B cell (primary cell): ENCODE results near the gene USP14. TPM values are rescaled to one million over a fixed set of nuclear protein-coding genes. Genes with fewer than 3 reads are reported as not detected.

Experiments used
- ATAC-seq: fragments of 200-7000 bp; cut with Tn5 transposase; one replicate; pipeline ENCODE4 v1.10.0; 2021; ENCODE audit warnings: low read depth, mild to moderate bottlenecking, moderate number of reproducible peaks, moderate library complexity
- CTCF ChIA-PET: fragments of 350-600 bp; sonication (Branson Sonifier 250); formaldehyde crosslinking; loops from one replicate; lab custom pipeline; 2021; ENCODE audit warnings: antibody characterized with exemption, inconsistent platforms; lab: Charles Lee
- POLR2A ChIA-PET: fragments of 350-600 bp; sonication (Branson Sonifier 250); formaldehyde crosslinking; loops from one replicate; lab custom pipeline; 2021; ENCODE audit warnings: antibody characterized with exemption; lab: Charles Lee
- DNase-seq: peaks from one replicate; pipeline ENCODE4 v3.0.0; 2013
- H2AFZ ChIP-seq: 2 replicates; pipeline ENCODE4 v1.6.1; 2012; ENCODE audit warnings: mild to moderate bottlenecking, low read depth, low read length; ENCODE audit not compliant: insufficient read depth, poor library complexity, severe bottlenecking
- H3K27ac ChIP-seq, 2 donors: 1 replicate in 1 of 2; 2 replicates in 1 of 2; pipeline ENCODE4 v1.5.1; 2012 to 2013; ENCODE audit warnings: low read length in 2 of 2, mild to moderate bottlenecking in 2 of 2, moderate library complexity in 1 of 2
- H3K27me3 ChIP-seq, 4 experiments: fragments of 200-600 bp in 1 of 4; sonication (generic) in 1 of 4; replicated peaks in 1 of 4; 1 replicate in 2 of 4; 2 replicates in 2 of 4; pipeline versions ENCODE4 v1.6.1 to v1.7.0; 2013 to 2016; ENCODE audit warnings: low read length in 3 of 4, mild to moderate bottlenecking in 2 of 4, mixed read lengths in 1 of 4, moderate library complexity in 1 of 4; ENCODE audit not compliant: insufficient read depth in 4 of 4, control insufficient read depth in 3 of 4; ENCODE audit errors: control extremely low read depth in 1 of 4
- H3K36me3 ChIP-seq, 2 experiments: replicated peaks in 1 of 2; 1 replicate in 1 of 2; 2 replicates in 1 of 2; pipeline versions ENCODE4 v1.6.1 to v1.7.1; 2013; ENCODE audit warnings: low read length in 1 of 2; ENCODE audit not compliant: insufficient read depth in 2 of 2, control insufficient read depth in 1 of 2; ENCODE audit errors: control extremely low read depth in 1 of 2, extremely low read depth in 1 of 2
- H3K4me1 ChIP-seq, 2 donors: fragments of 200-600 bp in 1 of 2; sonication (generic) in 1 of 2; 1 replicate in 1 of 2; 2 replicates in 1 of 2; pipeline versions ENCODE4 v1.5.1 to v1.6.1; 2013 to 2017; ENCODE audit warnings: low read length in 2 of 2; ENCODE audit not compliant: control insufficient read depth in 2 of 2, insufficient read depth in 2 of 2
- H3K4me2 ChIP-seq: replicated peaks from 2 replicates; pipeline ENCODE3; 2012; ENCODE audit warnings: mild to moderate bottlenecking, low read depth, low read length; ENCODE audit not compliant: poor library complexity, severe bottlenecking
- H3K4me3 ChIP-seq, 5 experiments: fragments of 200-600 bp in 1 of 5; sonication (generic) in 1 of 5; 1 replicate in 3 of 5; 2 replicates in 2 of 5; pipeline versions ENCODE4 v1.5.1 to v1.7.0; 2011 to 2016; ENCODE audit warnings: low read length in 4 of 5, mild to moderate bottlenecking in 4 of 5, low read depth in 2 of 5, control low read depth in 1 of 5, moderate library complexity in 1 of 5; ENCODE audit not compliant: insufficient read depth in 1 of 5; ENCODE audit errors: control extremely low read depth in 1 of 5, extremely low read depth in 1 of 5
- H3K79me2 ChIP-seq: fragments of 200-600 bp; sonication (generic); one replicate; pipeline ENCODE4 v1.6.0; 2016; ENCODE audit warnings: low read length; ENCODE audit not compliant: control insufficient read depth, insufficient read depth
- H3K9ac ChIP-seq: fragments of 200-600 bp; sonication (generic); 2 replicates; pipeline ENCODE4 v1.6.1; 2017; ENCODE audit warnings: mild to moderate bottlenecking, low read length, moderate library complexity
- H3K9me3 ChIP-seq, 3 donors: one replicate each; pipeline versions ENCODE4 v1.6.1 to v1.7.1; 2013; ENCODE audit warnings: low read length in 2 of 3; ENCODE audit not compliant: control insufficient read depth in 2 of 3, insufficient read depth in 1 of 3; ENCODE audit errors: control extremely low read depth in 1 of 3
- H4K20me1 ChIP-seq: 2 replicates; pipeline ENCODE4 v1.6.0; 2012; ENCODE audit warnings: mild to moderate bottlenecking, low read length; ENCODE audit not compliant: insufficient read depth, control insufficient read depth, poor library complexity, severe bottlenecking
- H3K27ac Mint-ChIP-seq: one replicate; pipeline ENCODE4 v1.8.0; 2021; ENCODE audit warnings: mixed read lengths
- H3K27me3 Mint-ChIP-seq: one replicate; pipeline ENCODE4 v1.8.0; 2021; ENCODE audit warnings: mixed read lengths
- H3K4me1 Mint-ChIP-seq: one replicate; pipeline ENCODE4 v1.8.0; 2021; ENCODE audit warnings: mixed read lengths
- H3K4me3 Mint-ChIP-seq: one replicate; pipeline ENCODE4 v1.8.0; 2021; ENCODE audit warnings: mixed read lengths
- H3K9me3 Mint-ChIP-seq: one replicate; pipeline ENCODE4 v1.8.0; 2022; ENCODE audit warnings: mixed read lengths; ENCODE audit not compliant: insufficient read depth
- CTCF ChIP-seq: fragments of 200-600 bp; IDR thresholded peaks from one replicate; pipeline ENCODE4 v1.8.0; 2022; ENCODE audit warnings: antibody characterized with exemption, mild to moderate bottlenecking
- EZH2 ChIP-seq: IDR thresholded peaks from 2 replicates; pipeline ENCODE4 v1.6.1; 2012; ENCODE audit warnings: borderline replicate concordance, low read depth, mild to moderate bottlenecking, moderate library complexity, low read length; ENCODE audit not compliant: insufficient read depth, poor library complexity, severe bottlenecking
- WGBS: methylation state at CpG from one replicate; pipeline ENCODE4 v1.1.5; 2013; ENCODE audit warnings: missing lambda C conversion rate; ENCODE audit not compliant: insufficient coverage; 5-methylcytosine and 5-hydroxymethylcytosine counted together
- intact Hi-C: fragments of 100-400 bp; cut with micrococcal nuclease; formaldehyde crosslinking; loops from one replicate; pipeline ENCODE4 v1.10.0; 2022
- polyA plus RNA-seq: library from polyadenylated mRNA; depleted of rRNA; stranded (reverse); fragments of >200 nt; gene quantifications from 2 replicates; pipeline ENCODE4 v1.2.3, GENCODE V29; 2012
- total RNA-seq, 2 donors: library from RNA; stranded (reverse); fragments of 120-200 nt in 1 of 2; gene quantifications; 1 replicate in 1 of 2; 2 replicates in 1 of 2; pipeline versions ENCODE4 v1.2.3 to v1.2.4, GENCODE V29; 2013 to 2022

The USP14 gene
- total and polyA plus RNA-seq, 2 donors (not counting 1 experiment from before 2014, with no cell fraction given): 6.0 to 38.9 TPM

GRCh38 chr18:227374-227773, 69.0 kb downstream of the USP14 start:
- POLR2A ChIA-PET: no interaction called here

DNA sequence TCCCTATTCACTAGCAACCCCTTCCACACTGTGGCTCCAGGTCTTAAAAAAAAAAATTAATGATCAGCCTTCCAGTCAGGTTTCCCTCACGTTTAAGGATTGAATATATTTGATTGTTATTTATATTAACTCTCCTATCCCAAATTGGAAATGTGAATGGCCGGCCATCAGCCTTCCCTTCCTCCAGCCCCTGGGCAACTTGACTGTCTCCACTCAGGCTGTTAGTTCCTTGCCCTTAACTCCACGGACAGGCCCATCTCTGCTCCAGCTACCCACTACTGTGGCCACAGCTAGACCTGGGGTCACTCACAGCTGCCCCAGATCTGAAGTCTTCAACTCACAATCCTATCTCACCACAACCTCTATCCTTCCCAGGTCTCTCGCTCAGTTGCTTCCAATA, 69.5 kb downstream of the USP14 start:
- POLR2A ChIA-PET: no interaction called here

More at GRCh38 chr18:227374-227773, 69.0 kb downstream of the USP14 start:
- DNase-seq (no peak), ATAC-seq (no peak)
- H3K4me1 Mint-ChIP-seq: no peaks in the 10 kb centered on the region
- no peak for TF ChIP-seq CTCF
- TF ChIP-seq EZH2: no peak
- peaks cover 3 to 37% of the 10 kb centered on the region in 2 experiments for H3K36me3 ChIP-seq
- intact Hi-C loops: no loop called here
- H3K27me3 ChIP-seq: no peaks in the 10 kb centered on the region
- H3K27ac ChIP-seq: no peak overlapping the region
- H3K9me3 ChIP-seq: no peaks in the 10 kb centered on the region
- H4K20me1 ChIP-seq: no peaks in the 10 kb centered on the region
- H2AFZ ChIP-seq: no peak overlapping the region
- no peak overlapping the region for H3K9ac ChIP-seq
- H3K4me1 ChIP-seq: no peaks in the 10 kb centered on the region
- 100% methylated on average over 1 of the region's 6 CpGs for WGBS
- H3K4me3 Mint-ChIP-seq: no peak overlapping the region
- no peaks in the 10 kb centered on the region for H3K79me2 ChIP-seq
- CTCF ChIA-PET: no interaction called here
- no peak overlapping the region for H3K27ac Mint-ChIP-seq
- no peak overlapping the region for H3K4me3 ChIP-seq
- no peaks in the 10 kb centered on the region for H3K9me3 Mint-ChIP-seq
- no peaks in the 10 kb centered on the region for H3K27me3 Mint-ChIP-seq
- no peak overlapping the region for H3K4me2 ChIP-seq

More for the DNA sequence above, 69.5 kb downstream of the USP14 start:
- H3K9ac ChIP-seq: no peak overlapping the region
- CTCF ChIA-PET: no interaction called here
- no peak overlapping the region for H3K4me2 ChIP-seq
- no peaks in the 10 kb centered on the region for H3K4me1 Mint-ChIP-seq
- WGBS: 94% methylated on average over 2 of the region's 4 CpGs
- H3K9me3 ChIP-seq: no peaks in the 10 kb centered on the region
- no peaks in the 10 kb centered on the region for H3K9me3 Mint-ChIP-seq
- intact Hi-C loops: no loop called here
- H3K27ac ChIP-seq: no peak overlapping the region
- H3K4me3 Mint-ChIP-seq: no peak overlapping the region
- H3K4me3 ChIP-seq: no peak overlapping the region
- H3K36me3 ChIP-seq: peaks cover 3 to 33% of the 10 kb centered on the region in 2 experiments
- no peaks in the 10 kb centered on the region for H3K27me3 ChIP-seq
- H3K4me1 ChIP-seq: no peaks in the 10 kb centered on the region
- DNase-seq (no peak), ATAC-seq (no peak)
- no peak overlapping the region for H2AFZ ChIP-seq
- no peaks in the 10 kb centered on the region for H3K27me3 Mint-ChIP-seq
- no peak overlapping the region for H3K27ac Mint-ChIP-seq
- no peaks in the 10 kb centered on the region for H4K20me1 ChIP-seq
- TF ChIP-seq CTCF (no peak), EZH2 (no peak)
- no peaks in the 10 kb centered on the region for H3K79me2 ChIP-seq
